OCI-LY1 (cell line): ENCODE measurements around the gene AFF1.

Experiments
- CTCF ChIP-seq: fragments of 200-600 bp; sonication (generic), shearing (Covaris generic); IDR thresholded peaks from 2 replicates; pipeline ENCODE4 v1.5.1; 2017; ENCODE audit warnings: mild to moderate bottlenecking, antibody characterized with exemption, low read length, moderate library complexity, mixed read lengths
- EZH2 ChIP-seq: fragments of 200-600 bp; sonication (generic), shearing (Covaris generic); IDR thresholded peaks from 2 replicates; pipeline ENCODE4 v1.8.0; 2017; ENCODE audit warnings: borderline replicate concordance, mixed run types, mild to moderate bottlenecking, antibody characterized with exemption, low read length, moderate library complexity, mixed read lengths

GRCh38 chr4:87086143-87086805 is 151.5 kb downstream of the AFF1 start:
- TF ChIP-seq CTCF (no peak), EZH2 (no peak)
